ENCODE measurements around the gene CCNF. TPM values are rescaled to one million over a fixed set of nuclear protein-coding genes. Genes with fewer than 3 reads are reported as not detected.

CCNF gene
- polyA plus RNA-seq, 3 donors: 0.34 to 0.97 (median 0.68) TPM

DNA sequence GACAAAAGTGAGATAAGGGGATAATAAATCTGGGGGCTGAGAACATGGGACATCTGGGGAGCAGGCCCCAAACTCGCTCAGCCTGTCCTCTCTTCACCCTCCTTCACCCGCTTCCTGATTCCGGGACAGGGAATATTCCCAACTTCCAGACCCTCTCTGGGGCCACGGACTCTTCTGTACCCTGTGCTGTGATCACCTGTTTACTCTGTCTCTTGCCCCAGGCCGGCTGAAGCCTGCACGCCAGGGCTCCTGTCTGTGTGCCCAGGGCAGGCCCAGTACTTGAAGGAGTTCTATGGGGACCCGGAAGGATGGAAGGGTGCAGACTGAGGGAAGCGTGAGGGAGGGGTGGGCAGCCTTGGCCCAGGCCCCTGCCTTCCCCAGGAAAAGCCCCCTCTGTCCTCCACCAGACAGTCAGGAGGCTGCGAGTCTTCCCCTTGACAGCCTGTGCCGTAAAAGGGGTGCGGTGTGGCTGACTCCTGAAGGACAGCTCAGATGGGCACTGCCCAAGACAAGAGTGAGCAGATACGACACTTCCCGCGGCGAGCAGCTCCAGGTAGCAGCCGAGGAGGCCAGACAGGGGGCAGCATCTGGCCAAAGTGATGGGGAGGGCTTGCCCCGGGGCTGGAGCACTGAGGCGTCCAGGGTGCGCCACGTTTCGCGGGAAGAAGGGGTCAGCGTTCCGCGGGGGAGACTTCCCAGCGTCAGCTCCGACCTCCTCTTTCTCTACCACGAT is 1.0 kb upstream of the CCNF start:
- H3K27ac Mint-ChIP-seq: peak overlapping the region in 1 of 7 donors; percentile 43
- 35% methylated on average over 18 of the region's 28 CpGs for WGBS (ENCODE audit: insufficient coverage)
- peaks cover 5 to 10% of the 10 kb centered on the region in 2 donors for H3K36me3 Mint-ChIP-seq
- peaks cover 0 to 3% (median 2%) of the 10 kb centered on the region in 3 donors for H3K27me3 Mint-ChIP-seq (ENCODE audit: low read depth in 3 of 3)
- Histone ChIP-seq H3K4me3 (replicated peaks in 1 of 3; ENCODE audit: low read depth in 2 of 3, low read length in 3 of 3) (peak overlapping the region; percentile 74 to 94 (median 92)), H3K79me2 (ENCODE audit: insufficient read depth, low read length) (peaks cover 37% of the 10 kb centered on the region), H2AFZ (ENCODE audit: insufficient read depth, low read depth, low read length, poor library complexity, severe bottlenecking) (peak overlapping the region; percentile 99), H3K27ac (ENCODE audit: low read depth in 1 of 2, low read length in 2 of 2) (no peak overlapping the region), H3K4me2 (replicated peaks; ENCODE audit: extremely low read depth, low read length, poor library complexity, severe bottlenecking) (peak overlapping the region; percentile 94), H3K4me1 (ENCODE audit: control insufficient read depth in 1 of 2, insufficient read depth in 2 of 2, low read length in 2 of 2) (peaks cover 20 to 28% of the 10 kb centered on the region in 2 donors), H3K9me3 (replicated peaks in 1 of 2; ENCODE audit: control insufficient read depth in 1 of 2, insufficient read depth in 1 of 2, low read length in 2 of 2) (no peaks in the 10 kb centered on the region), H3K27me3 (ENCODE audit: control insufficient read depth in 2 of 2, insufficient read depth in 2 of 2, low read length in 2 of 2) (no peaks in the 10 kb centered on the region), H3K9ac (ENCODE audit: insufficient read depth, low read length, poor library complexity, severe bottlenecking) (peak overlapping the region; percentile 54), H3K36me3 (replicated peaks in 1 of 2; ENCODE audit: control insufficient read depth in 1 of 2, insufficient read depth in 2 of 2, low read length in 2 of 2) (peaks cover 2 to 11% of the 10 kb centered on the region in 2 donors), H4K20me1 (ENCODE audit: insufficient read depth, low read length) (no peaks in the 10 kb centered on the region)
- peak; percentile 0 to 24 (median 4) for DNase-seq
- intact Hi-C loops (cut with micrococcal nuclease): loop anchor here (5.0 to 10.0 kb wide), 4 partner anchors 34 to 86 kb away; partner anchors contain the start of genes ABCA3 (in 1 of the 2), NTN3 (in 1 of the 2), TBC1D24 (in 1 of the 2) and TEDC2 (in 1 of the 2)
- H3K4me3 Mint-ChIP-seq: peak overlapping the region; percentile 82 to 90
- H3K9me3 Mint-ChIP-seq: no peaks in the 10 kb centered on the region
- TF ChIP-seq, protein P1, sequence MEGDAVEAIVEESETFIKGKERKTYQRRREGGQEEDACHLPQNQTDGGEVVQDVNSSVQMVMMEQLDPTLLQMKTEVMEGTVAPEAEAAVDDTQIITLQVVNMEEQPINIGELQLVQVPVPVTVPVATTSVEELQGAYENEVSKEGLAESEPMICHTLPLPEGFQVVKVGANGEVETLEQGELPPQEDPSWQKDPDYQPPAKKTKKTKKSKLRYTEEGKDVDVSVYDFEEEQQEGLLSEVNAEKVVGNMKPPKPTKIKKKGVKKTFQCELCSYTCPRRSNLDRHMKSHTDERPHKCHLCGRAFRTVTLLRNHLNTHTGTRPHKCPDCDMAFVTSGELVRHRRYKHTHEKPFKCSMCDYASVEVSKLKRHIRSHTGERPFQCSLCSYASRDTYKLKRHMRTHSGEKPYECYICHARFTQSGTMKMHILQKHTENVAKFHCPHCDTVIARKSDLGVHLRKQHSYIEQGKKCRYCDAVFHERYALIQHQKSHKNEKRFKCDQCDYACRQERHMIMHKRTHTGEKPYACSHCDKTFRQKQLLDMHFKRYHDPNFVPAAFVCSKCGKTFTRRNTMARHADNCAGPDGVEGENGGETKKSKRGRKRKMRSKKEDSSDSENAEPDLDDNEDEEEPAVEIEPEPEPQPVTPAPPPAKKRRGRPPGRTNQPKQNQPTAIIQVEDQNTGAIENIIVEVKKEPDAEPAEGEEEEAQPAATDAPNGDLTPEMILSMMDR (IDR thresholded peaks at IDR 0.05): no peak
- H3K4me1 Mint-ChIP-seq: peaks cover 32% of the 10 kb centered on the region

DNA sequence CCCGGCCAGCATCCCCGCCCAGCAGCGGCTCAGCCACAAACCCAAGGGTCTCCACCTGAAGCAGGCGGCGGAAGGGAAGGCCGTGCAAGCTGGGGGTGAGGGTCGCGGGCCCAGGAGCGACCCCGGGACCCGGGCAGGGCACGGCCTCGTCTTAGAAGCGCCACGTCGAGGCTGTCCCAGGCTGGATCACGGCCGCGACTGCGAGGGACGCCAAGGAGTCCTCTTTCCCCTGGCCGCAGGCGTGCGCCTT is 538 bp upstream of the CCNF start:
- TF ChIP-seq, protein P1 (IDR thresholded peaks at IDR 0.05): no peak
- Histone ChIP-seq H3K4me2 (replicated peaks; ENCODE audit: extremely low read depth, low read length, poor library complexity, severe bottlenecking) (peak overlapping the region; percentile 94), H4K20me1 (ENCODE audit: insufficient read depth, low read length) (no peaks in the 10 kb centered on the region), H3K4me1 (ENCODE audit: control insufficient read depth in 1 of 2, insufficient read depth in 2 of 2, low read length in 2 of 2) (peaks cover 20 to 28% of the 10 kb centered on the region in 2 donors), H3K9ac (ENCODE audit: insufficient read depth, low read length, poor library complexity, severe bottlenecking) (peak overlapping the region; percentile 54), H3K9me3 (replicated peaks in 1 of 2; ENCODE audit: control insufficient read depth in 1 of 2, insufficient read depth in 1 of 2, low read length in 2 of 2) (no peaks in the 10 kb centered on the region), H3K79me2 (ENCODE audit: insufficient read depth, low read length) (peaks cover 42% of the 10 kb centered on the region), H2AFZ (ENCODE audit: insufficient read depth, low read depth, low read length, poor library complexity, severe bottlenecking) (peak overlapping the region; percentile 99), H3K36me3 (replicated peaks in 1 of 2; ENCODE audit: control insufficient read depth in 1 of 2, insufficient read depth in 2 of 2, low read length in 2 of 2) (peaks cover 4 to 14% of the 10 kb centered on the region in 2 donors), H3K27ac (ENCODE audit: low read depth in 1 of 2, low read length in 2 of 2) (peak overlapping the region in 1 of 2 donors; percentile 8), H3K4me3 (replicated peaks in 1 of 3; ENCODE audit: low read depth in 2 of 3, low read length in 3 of 3) (peak overlapping the region; percentile 74 to 94 (median 92)), H3K27me3 (ENCODE audit: control insufficient read depth in 2 of 2, insufficient read depth in 2 of 2, low read length in 2 of 2) (no peaks in the 10 kb centered on the region)
- Mint-ChIP-seq H3K36me3 (peaks cover 9 to 13% of the 10 kb centered on the region in 2 donors), H3K27ac (no peak overlapping the region), H3K9me3 (no peaks in the 10 kb centered on the region), H3K27me3 (ENCODE audit: low read depth in 3 of 3) (peaks cover 0 to 2% (median 0%) of the 10 kb centered on the region in 3 donors), H3K4me3 (peak overlapping the region; percentile 82 to 90), H3K4me1 (peaks cover 31% of the 10 kb centered on the region)
- DNase-seq: no peak
- WGBS (ENCODE audit: insufficient coverage): under 1% methylated on average over 22 of the region's 24 CpGs
- intact Hi-C loops (cut with micrococcal nuclease): loop anchor here (5.0 to 10.0 kb wide), 4 partner anchors 34 to 86 kb away; partner anchors contain the start of genes ABCA3 (in 1 of the 2), NTN3 (in 1 of the 2), TBC1D24 (in 1 of the 2) and TEDC2 (in 1 of the 2)

All from CD14-positive monocyte (primary cell).